ENCODE results near the gene TIMP2. TPM values are rescaled to one million over a fixed set of nuclear protein-coding genes. Genes with fewer than 3 reads are reported as not detected.
A peak's percentile ranks its signal among the peaks of the same experiment; 100 is the strongest.

The TIMP2 gene
- total and polyA plus RNA-seq, 5 experiments from 2014 or later: 0.22 to 7.3 (median 0.75) TPM

- POLR2A ChIA-PET: interaction anchor here (0.8 to 1.2 kb wide), 2 partner anchors 34 to 36 kb away, joined by 3 to 4 read pairs; partner anchors contain the start of gene TIMP2
- Mint-ChIP-seq H3K36me3 (no peaks in the 10 kb centered on the region), H3K27ac (peak overlapping the region; percentile 46 to 96 (median 91)), H3K9me3 (no peaks in the 10 kb centered on the region), H3K4me3 (peak overlapping the region in 9 of 10 donors; percentile 18 to 80 (median 52)), H3K4me1 (peaks cover 19 to 52% (median 44%) of the 10 kb centered on the region in 4 donors), H3K27me3 (no peaks in the 10 kb centered on the region)
- ATAC-seq: peak in 1 of 2 donors; percentile 37
- DNase-seq: peak in 1 of 10 donors; percentile 25
Observed at GRCh38 chr17:78888941-78889518, 36.2 kb downstream of the TIMP2 start.

GRCh38 chr17:78886954-78887353 lies 38.2 kb downstream of the TIMP2 start:
- Mint-ChIP-seq H3K27me3 (no peaks in the 10 kb centered on the region), H3K4me1 (peaks cover 21 to 58% (median 47%) of the 10 kb centered on the region in 4 donors), H3K9me3 (no peaks in the 10 kb centered on the region), H3K4me3 (no peak overlapping the region), H3K27ac (peak overlapping the region in 2 of 10 donors; percentile 16 to 47), H3K36me3 (no peaks in the 10 kb centered on the region)
- POLR2A ChIA-PET: no interaction called here
- no peak for DNase-seq
- no peak for ATAC-seq

GRCh38 chr17:78885956-78886355 lies 39.2 kb downstream of the TIMP2 start:
- ATAC-seq (no peak), DNase-seq (no peak)
- no peaks in the 10 kb centered on the region for H3K36me3 Mint-ChIP-seq
- POLR2A ChIA-PET: no interaction called here
- H3K27ac Mint-ChIP-seq: no peak overlapping the region
- peaks cover 14 to 48% (median 37%) of the 10 kb centered on the region in 4 donors for H3K4me1 Mint-ChIP-seq
- H3K4me3 Mint-ChIP-seq: no peak overlapping the region
- no peaks in the 10 kb centered on the region for H3K9me3 Mint-ChIP-seq
- no peaks in the 10 kb centered on the region for H3K27me3 Mint-ChIP-seq

GRCh38 chr17:78884876-78885667 lies 40.1 kb downstream of the TIMP2 start:
- POLR2A ChIA-PET: no interaction called here
- Mint-ChIP-seq H3K27me3 (no peaks in the 10 kb centered on the region), H3K4me1 (peaks cover 11 to 43% (median 32%) of the 10 kb centered on the region in 4 donors), H3K36me3 (no peaks in the 10 kb centered on the region), H3K4me3 (no peak overlapping the region), H3K9me3 (no peaks in the 10 kb centered on the region), H3K27ac (peak overlapping the region in 2 of 10 donors; percentile 32 to 69)
- no peak for ATAC-seq
- no peak for DNase-seq

- Mint-ChIP-seq H3K4me3 (peak overlapping the region in 3 of 10 donors; percentile 4 to 60 (median 59)), H3K27ac (peak overlapping the region in 2 of 10 donors; percentile 6 to 61)
- POLR2A ChIA-PET: interaction anchor here (1.3 kb wide), 1 partner anchor 32 kb away, joined by 3 read pairs; no protein-coding TSS in a partner anchor
Observed at GRCh38 chr17:78884148-78884825, 40.9 kb downstream of the TIMP2 start.

GRCh38 chr17:78883533-78884131 lies 41.6 kb downstream of the TIMP2 start:
- POLR2A ChIA-PET: interaction anchor here (0.5 to 1.3 kb wide), 2 partner anchors 26 to 33 kb away, joined by 3 read pairs; no protein-coding TSS in a partner anchor
- no peaks in the 10 kb centered on the region for H3K27me3 Mint-ChIP-seq
- peaks cover 18 to 41% (median 33%) of the 10 kb centered on the region in 4 donors for H3K4me1 Mint-ChIP-seq
- peak; percentile 48 to 57 for ATAC-seq
- H3K4me3 Mint-ChIP-seq: peak overlapping the region; percentile 3 to 76 (median 62)
- peak in 4 of 10 donors; percentile 5 to 28 (median 19) for DNase-seq
- no peaks in the 10 kb centered on the region for H3K9me3 Mint-ChIP-seq
- H3K27ac Mint-ChIP-seq: peak overlapping the region in 7 of 10 donors; percentile 15 to 86 (median 61)
- H3K36me3 Mint-ChIP-seq: no peaks in the 10 kb centered on the region

More at GRCh38 chr17:78884148-78884825, 40.9 kb downstream of the TIMP2 start:
- ATAC-seq (no peak), DNase-seq (no peak)
- H3K4me1 Mint-ChIP-seq: peaks cover 17 to 41% (median 34%) of the 10 kb centered on the region in 4 donors
- H3K36me3 Mint-ChIP-seq: no peaks in the 10 kb centered on the region
- H3K27me3 Mint-ChIP-seq: no peaks in the 10 kb centered on the region
- no peaks in the 10 kb centered on the region for H3K9me3 Mint-ChIP-seq

- peaks cover 19 to 42% (median 35%) of the 10 kb centered on the region in 4 donors for H3K4me1 Mint-ChIP-seq
- no peaks in the 10 kb centered on the region for H3K36me3 Mint-ChIP-seq
- H3K4me3 Mint-ChIP-seq: peak overlapping the region; percentile 3 to 77 (median 63)
- ATAC-seq: peak in 1 of 2 donors; percentile 9
- peaks cover 0 to 1% (median 0%) of the 10 kb centered on the region in 5 donors for H3K27me3 Mint-ChIP-seq
- no peaks in the 10 kb centered on the region for H3K9me3 Mint-ChIP-seq
- no peak for DNase-seq
- peak overlapping the region in 9 of 10 donors; percentile 41 to 86 (median 69) for H3K27ac Mint-ChIP-seq
- POLR2A ChIA-PET: interaction anchor here (1.3 kb wide), 1 partner anchor 33 kb away, joined by 3 read pairs; no protein-coding TSS in a partner anchor
Observed at GRCh38 chr17:78883089-78883532, 42.1 kb downstream of the TIMP2 start.

GRCh38 chr17:78882540-78883088 lies 42.6 kb downstream of the TIMP2 start:
- POLR2A ChIA-PET: no interaction called here
- peaks cover 0 to 1% (median 0%) of the 10 kb centered on the region in 5 donors for H3K27me3 Mint-ChIP-seq
- H3K4me3 Mint-ChIP-seq: peak overlapping the region in 8 of 10 donors; percentile 30 to 77 (median 63)

GRCh38 chr17:78879635-78880186 lies 45.5 kb downstream of the TIMP2 start:
- Mint-ChIP-seq H3K9me3 (no peaks in the 10 kb centered on the region), H3K27ac (peak overlapping the region; percentile 83 to 95 (median 90)), H3K4me1 (peaks cover 24 to 55% (median 42%) of the 10 kb centered on the region in 4 donors), H3K36me3 (no peaks in the 10 kb centered on the region), H3K4me3 (peak overlapping the region; percentile 73 to 91 (median 82)), H3K27me3 (peaks cover 0 to 5% (median 1%) of the 10 kb centered on the region in 5 donors)
- DNase-seq (peak in 8 of 10 donors; percentile 21 to 70 (median 38)), ATAC-seq (peak; percentile 54 to 76)
- POLR2A ChIA-PET: no interaction called here

More at GRCh38 chr17:78882540-78883088, 42.6 kb downstream of the TIMP2 start:
- no peak for ATAC-seq
- Mint-ChIP-seq H3K9me3 (no peaks in the 10 kb centered on the region), H3K27ac (peak overlapping the region in 9 of 10 donors; percentile 29 to 86 (median 69)), H3K36me3 (no peaks in the 10 kb centered on the region), H3K4me1 (peaks cover 20 to 45% (median 36%) of the 10 kb centered on the region in 4 donors)
- DNase-seq: no peak

- H3K4me1 Mint-ChIP-seq: peaks cover 24 to 55% (median 43%) of the 10 kb centered on the region in 4 donors
- peak overlapping the region; percentile 73 to 91 (median 82) for H3K4me3 Mint-ChIP-seq
- no peaks in the 10 kb centered on the region for H3K9me3 Mint-ChIP-seq
- POLR2A ChIA-PET: no interaction called here
- no peaks in the 10 kb centered on the region for H3K36me3 Mint-ChIP-seq
- H3K27ac Mint-ChIP-seq: peak overlapping the region; percentile 83 to 95 (median 90)
- ATAC-seq (no peak), DNase-seq (no peak)
- peaks cover 0 to 5% (median 1%) of the 10 kb centered on the region in 5 donors for H3K27me3 Mint-ChIP-seq
Observed at GRCh38 chr17:78878871-78879527, 46.2 kb downstream of the TIMP2 start.

- POLR2A ChIA-PET: interaction anchor here (0.5 to 1.5 kb wide), 3 partner anchors 10 to 1542 kb away, joined by 3 to 4 read pairs (median 3); no protein-coding TSS in a partner anchor
- peak overlapping the region in 8 of 10 donors; percentile 6 to 83 (median 28) for H3K4me3 Mint-ChIP-seq
- no peaks in the 10 kb centered on the region for H3K9me3 Mint-ChIP-seq
- H3K27me3 Mint-ChIP-seq: peaks cover 0 to 5% (median 1%) of the 10 kb centered on the region in 5 donors
- H3K36me3 Mint-ChIP-seq: no peaks in the 10 kb centered on the region
- peak overlapping the region in 9 of 10 donors; percentile 5 to 93 (median 75) for H3K27ac Mint-ChIP-seq
- ATAC-seq: no peak
- DNase-seq: no peak
- H3K4me1 Mint-ChIP-seq: peaks cover 23 to 48% (median 39%) of the 10 kb centered on the region in 4 donors
Observed at GRCh38 chr17:78878261-78878660, 46.9 kb downstream of the TIMP2 start.

All from naive thymus-derived CD8-positive, alpha-beta T cell (primary cell).